Mucosa of rectum (tissue), 2 donors: ENCODE measurements around the gene TEKT5.
"Not testable (repeated sequence)": the region's sequence is repeated elsewhere in the genome, so short reads cannot be mapped to it uniquely, and the experiment has no call there.

Experiments used
- H3K27ac ChIP-seq, 2 donors: one replicate each; pipeline ENCODE4 v1.7.0; 2013; ENCODE audit warnings: inconsistent platforms in 2 of 2, low read depth in 2 of 2, low read length in 2 of 2
- H3K27me3 ChIP-seq, 2 donors: one replicate each; pipeline ENCODE4 v1.7.0; 2013; ENCODE audit warnings: low read length in 2 of 2; ENCODE audit not compliant: control insufficient read depth in 2 of 2, insufficient read depth in 2 of 2
- H3K36me3 ChIP-seq, 2 donors: one replicate each; pipeline ENCODE4 v1.7.0; 2013; ENCODE audit warnings: low read length in 2 of 2; ENCODE audit not compliant: control insufficient read depth in 2 of 2, insufficient read depth in 2 of 2
- H3K4me1 ChIP-seq, 2 donors: one replicate each; pipeline ENCODE4 v1.7.0; 2013; ENCODE audit warnings: low read length in 2 of 2, mild to moderate bottlenecking in 1 of 2; ENCODE audit not compliant: control insufficient read depth in 2 of 2, insufficient read depth in 2 of 2
- H3K4me3 ChIP-seq, 2 donors: one replicate each; pipeline ENCODE4 v1.7.0; 2013; ENCODE audit warnings: low read length in 2 of 2
- H3K9ac ChIP-seq, 2 donors: one replicate each; pipeline ENCODE4 v1.7.0; 2013; ENCODE audit warnings: low read length in 2 of 2, low read depth in 1 of 2, mild to moderate bottlenecking in 1 of 2
- H3K9me3 ChIP-seq, 2 donors: one replicate each; pipeline ENCODE4 v1.7.0; 2013; ENCODE audit warnings: low read length in 2 of 2; ENCODE audit not compliant: control insufficient read depth in 2 of 2
- donor health status: healthy.
- donor health status: Normal muscosa, but diverticular disease.

The TEKT5 gene

DNA sequence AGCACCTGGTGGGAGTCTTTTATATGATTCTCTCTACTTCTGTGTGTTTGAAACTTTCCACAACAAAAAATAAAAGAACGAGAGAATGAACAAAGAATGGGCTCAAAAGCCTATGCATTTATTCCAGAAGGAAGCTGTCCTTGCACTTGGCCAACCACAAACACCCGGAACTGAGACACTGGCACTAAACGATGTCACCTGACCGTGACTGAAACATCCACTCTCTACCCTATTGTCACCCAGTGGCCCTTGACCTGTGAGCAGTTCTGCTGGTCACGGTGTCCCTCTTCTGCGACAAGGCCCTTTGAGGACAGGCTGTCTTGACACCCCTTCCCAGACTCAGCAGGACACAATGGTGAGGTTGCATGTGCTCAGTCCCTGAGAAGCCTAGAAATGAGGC is 56.6 kb downstream of the TEKT5 start:
- Histone ChIP-seq H3K4me3 (no peak overlapping the region), H3K9me3 (no peaks in the 10 kb centered on the region), H3K9ac (no peak overlapping the region)

DNA sequence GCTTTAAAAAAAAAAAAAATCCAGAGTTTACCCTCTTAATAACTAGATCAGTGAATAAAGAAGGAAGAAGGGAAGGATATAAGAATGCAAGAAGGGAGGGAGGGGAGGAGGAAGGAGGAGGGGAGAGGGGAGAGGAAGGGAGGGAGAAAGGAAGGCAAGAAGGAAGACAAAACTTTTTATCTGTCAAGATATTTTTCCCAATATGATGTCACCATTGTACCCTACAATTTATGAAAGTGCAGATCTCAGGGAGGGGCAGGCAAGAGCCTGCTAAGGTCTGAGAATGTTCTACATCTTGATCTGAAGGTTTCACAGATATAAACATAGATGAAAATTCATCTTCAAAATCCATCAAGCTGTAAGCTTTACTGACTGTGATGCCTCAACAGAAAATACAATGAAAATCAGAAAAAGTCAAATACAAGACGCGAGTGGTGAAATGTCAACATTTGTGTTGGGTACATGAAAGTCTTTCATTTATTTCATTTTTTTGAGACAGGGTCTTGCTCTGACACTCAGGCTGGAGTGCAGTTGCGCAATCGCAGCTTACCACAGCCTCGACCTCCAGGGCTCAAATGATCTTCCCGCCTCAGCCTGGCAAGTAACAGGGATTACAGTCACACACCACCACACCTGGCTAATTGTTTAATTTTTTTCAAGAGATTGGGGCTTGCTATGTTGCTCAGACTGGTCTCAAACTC is 57.2 kb downstream of the TEKT5 start:
- H3K4me1 ChIP-seq = no peaks in the 10 kb centered on the region
- H3K9ac ChIP-seq = no peak overlapping the region
- no peak overlapping the region for H3K27ac ChIP-seq
- no peaks in the 10 kb centered on the region for H3K9me3 ChIP-seq
- H3K4me3 ChIP-seq = no peak overlapping the region
- peaks cover 0 to 5% of the 10 kb centered on the region in 2 donors for H3K27me3 ChIP-seq
- no peaks in the 10 kb centered on the region for H3K36me3 ChIP-seq

More for the DNA sequence above, 56.6 kb downstream of the TEKT5 start:
- Histone ChIP-seq H3K4me1 (no peaks in the 10 kb centered on the region), H3K27me3 (peaks cover 0 to 5% of the 10 kb centered on the region in 2 donors), H3K27ac (no peak overlapping the region), H3K36me3 (no peaks in the 10 kb centered on the region)

DNA sequence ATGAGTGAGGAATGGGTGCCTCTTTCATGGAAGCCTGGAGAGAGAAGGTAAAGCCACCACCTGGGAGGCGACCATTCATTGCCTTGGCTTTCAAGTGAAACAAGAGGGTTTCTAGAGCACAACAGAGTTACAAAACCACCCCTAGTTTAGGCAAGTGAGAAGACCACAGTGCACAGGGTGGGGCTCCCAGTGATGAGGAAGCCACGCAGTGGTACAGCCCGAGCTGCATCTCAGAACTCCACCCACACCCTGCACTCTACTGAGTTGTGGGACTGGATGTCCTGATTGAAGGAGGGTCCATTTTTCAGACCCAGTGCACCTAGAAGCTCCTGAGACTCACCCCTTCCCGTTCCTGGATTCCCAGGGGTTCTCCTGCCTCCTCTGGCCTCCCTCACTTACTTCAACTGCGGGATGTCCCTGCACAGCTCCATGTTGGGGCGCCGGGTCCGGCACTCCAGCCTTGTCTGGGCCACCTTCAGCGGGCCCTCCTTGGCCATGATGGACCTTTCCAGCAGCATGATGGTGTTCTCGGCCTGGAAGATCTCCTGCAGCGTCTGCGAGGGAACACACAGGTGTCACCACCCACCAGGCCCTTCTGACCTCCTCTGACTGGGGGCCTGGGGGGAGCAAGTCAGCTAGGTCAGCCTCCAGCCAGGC is 59.2 kb downstream of the TEKT5 start:
- Histone ChIP-seq H3K9ac (no peak overlapping the region), H3K4me1 (no peaks in the 10 kb centered on the region), H3K27ac (no peak overlapping the region), H3K36me3 (no peaks in the 10 kb centered on the region), H3K9me3 (no peaks in the 10 kb centered on the region), H3K27me3 (peaks cover 0 to 5% of the 10 kb centered on the region in 2 donors), H3K4me3 (no peak overlapping the region)

DNA sequence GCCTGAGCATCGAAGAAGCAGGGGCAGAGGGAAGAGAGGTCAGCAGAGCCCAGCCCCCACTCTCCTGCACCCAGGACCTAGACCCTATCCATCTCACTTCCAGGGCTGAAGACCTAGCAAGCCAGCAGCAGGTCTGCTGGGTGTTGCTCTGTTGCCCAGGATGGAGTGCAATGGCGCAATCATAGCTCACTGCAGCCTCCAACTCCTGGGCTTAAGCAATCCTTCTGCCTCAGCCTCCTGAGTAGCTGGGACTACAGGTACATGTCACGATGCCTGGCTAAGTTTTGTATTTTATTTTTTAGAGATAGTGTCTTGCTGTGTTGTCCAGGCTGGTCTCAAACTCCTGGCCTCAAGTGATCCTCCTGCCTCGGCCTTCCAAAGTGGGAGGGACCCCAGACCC is 61.3 kb downstream of the TEKT5 start:
- not testable (repeated sequence) for H3K4me3 ChIP-seq, H3K36me3 ChIP-seq, H3K27ac ChIP-seq, H3K9ac ChIP-seq, H3K9me3 ChIP-seq, H3K27me3 ChIP-seq, H3K4me1 ChIP-seq

DNA sequence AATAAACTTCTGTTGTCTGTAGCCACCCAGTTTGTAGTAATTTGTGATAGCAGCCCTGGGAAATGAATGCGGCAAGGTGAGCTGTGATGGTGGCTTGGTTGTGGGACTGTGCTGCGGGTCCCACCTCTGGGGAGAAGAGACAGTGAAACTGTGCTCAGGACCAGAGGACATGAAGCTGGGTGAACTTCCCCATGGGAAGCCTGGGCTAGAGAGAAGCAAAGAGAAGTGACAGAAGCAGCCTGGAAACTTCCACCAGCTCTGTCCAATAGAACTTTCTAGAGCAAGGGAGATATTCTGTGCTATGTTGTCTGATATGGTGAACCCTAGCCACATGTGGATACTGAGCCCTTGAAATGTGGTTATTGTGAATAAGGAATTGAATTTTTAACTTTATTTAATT is 62.8 kb downstream of the TEKT5 start:
- H3K27me3 ChIP-seq = peaks cover 0 to 5% of the 10 kb centered on the region in 2 donors
- no peaks in the 10 kb centered on the region for H3K4me1 ChIP-seq
- no peak overlapping the region for H3K9ac ChIP-seq
- H3K4me3 ChIP-seq = no peak overlapping the region
- no peaks in the 10 kb centered on the region for H3K9me3 ChIP-seq
- H3K27ac ChIP-seq = no peak overlapping the region
- H3K36me3 ChIP-seq = no peaks in the 10 kb centered on the region

DNA sequence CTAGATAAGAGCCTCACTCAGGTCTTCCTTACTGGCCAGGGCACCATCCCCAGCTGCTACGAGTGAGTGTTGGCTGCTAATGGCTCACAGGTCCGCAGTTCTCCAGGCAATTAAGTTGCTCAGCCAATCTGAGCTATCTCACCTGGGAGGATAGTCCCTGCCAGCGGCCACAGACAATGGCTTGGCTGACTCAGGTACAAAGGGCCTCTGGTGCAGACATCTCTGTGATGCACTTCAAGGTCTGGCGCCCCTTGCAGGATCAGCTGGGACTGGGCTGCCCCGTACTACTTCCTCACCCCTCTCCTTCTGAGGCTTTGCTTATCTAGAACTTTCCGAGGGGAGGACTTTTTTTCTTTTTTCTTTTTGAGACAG is 65.2 kb downstream of the TEKT5 start:
- no peaks in the 10 kb centered on the region for H3K9me3 ChIP-seq
- no peak overlapping the region for H3K27ac ChIP-seq
- no peak overlapping the region for H3K9ac ChIP-seq
- no peaks in the 10 kb centered on the region for H3K36me3 ChIP-seq
- peaks cover 0 to 3% of the 10 kb centered on the region in 2 donors for H3K27me3 ChIP-seq
- H3K4me1 ChIP-seq = peaks cover 0 to 2% of the 10 kb centered on the region in 2 donors
- H3K4me3 ChIP-seq = no peak overlapping the region

- Histone ChIP-seq H3K27ac (no peak overlapping the region), H3K4me1 (peaks cover 0 to 4% of the 10 kb centered on the region in 2 donors), H3K9ac (no peak overlapping the region), H3K4me3 (no peak overlapping the region), H3K27me3 (no peaks in the 10 kb centered on the region), H3K36me3 (no peaks in the 10 kb centered on the region), H3K9me3 (no peaks in the 10 kb centered on the region)
Observed at GRCh38 chr16:10625595-10626357, 69.0 kb downstream of the TEKT5 start.

DNA sequence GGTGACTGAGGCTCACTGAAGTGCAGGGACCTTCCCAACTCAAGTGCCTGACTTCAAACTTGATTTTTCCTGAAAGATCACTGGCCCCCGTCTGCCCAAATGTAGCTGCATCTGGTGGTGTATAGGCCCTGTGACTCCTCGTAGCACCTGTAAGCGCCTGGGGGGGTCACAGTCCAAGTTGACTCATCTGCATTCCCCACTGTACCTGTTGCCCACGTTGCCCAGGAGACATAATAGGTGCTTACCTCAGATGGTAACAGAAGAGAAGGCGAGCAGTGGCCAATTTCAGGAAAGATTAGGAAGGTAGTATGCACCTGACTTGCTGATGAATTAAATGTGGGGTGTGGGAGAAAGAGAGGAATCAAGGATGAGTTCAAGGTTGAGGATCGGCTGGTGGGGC is 70.2 kb downstream of the TEKT5 start:
- Histone ChIP-seq H3K27ac (no peak overlapping the region), H3K4me1 (peaks cover 6 to 9% of the 10 kb centered on the region in 2 donors)

GRCh38 chr16:10623059-10623458 is 71.7 kb downstream of the TEKT5 start:
- H3K9me3 ChIP-seq = no peaks in the 10 kb centered on the region
- peaks cover 0 to 2% of the 10 kb centered on the region in 2 donors for H3K27me3 ChIP-seq
- H3K36me3 ChIP-seq = no peaks in the 10 kb centered on the region
- no peak overlapping the region for H3K4me3 ChIP-seq
- H3K27ac ChIP-seq = no peak overlapping the region
- peaks cover 15 to 19% of the 10 kb centered on the region in 2 donors for H3K4me1 ChIP-seq
- no peak overlapping the region for H3K9ac ChIP-seq

More for the DNA sequence above, 70.2 kb downstream of the TEKT5 start:
- H3K9ac ChIP-seq = no peak overlapping the region
- H3K27me3 ChIP-seq = peaks cover 0 to 2% of the 10 kb centered on the region in 2 donors
- H3K4me3 ChIP-seq = no peak overlapping the region
- no peaks in the 10 kb centered on the region for H3K36me3 ChIP-seq
- no peaks in the 10 kb centered on the region for H3K9me3 ChIP-seq
